SKM-1 treated with dmso at 0.1 percent for 144 hours (cell line): ENCODE measurements around the gene SUMF2.
"Not testable (repeated sequence)": the region's sequence is repeated elsewhere in the genome, so short reads cannot be mapped to it uniquely, and the experiment has no call there.

Source experiments
- DNase-seq: peaks from one replicate; lab custom pipeline; 2025; ENCODE audit not compliant: unreplicated experiment; lab: John Stamatoyannopoulos, UW

Gene SUMF2

GRCh38 chr7:56106108-56107073 is 42.3 kb downstream of the SUMF2 start, which contains the start of gene CHCHD2:
TSS of gene CHCHD2 (minus strand) at chr7:56106476. CDS start at chr7:56106413, 63 bp downstream.
- peak; percentile 98 for DNase-seq

DNA sequence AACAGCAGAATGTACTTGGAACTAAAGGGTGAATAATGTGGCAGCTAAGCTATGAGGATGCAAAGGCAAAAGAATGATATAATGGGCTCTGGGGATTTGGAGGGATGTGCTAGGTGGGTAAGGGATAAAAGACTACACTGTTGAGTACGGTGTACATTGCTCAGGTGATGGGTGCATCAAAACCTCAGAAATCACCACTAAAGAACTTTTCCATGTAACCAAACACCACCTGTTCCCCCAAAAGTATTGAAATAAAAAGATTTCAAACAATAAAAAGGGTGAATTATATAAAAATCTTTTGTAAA is 43.8 kb downstream of the SUMF2 start:
- no peak for DNase-seq

GRCh38 chr7:56110611-56111010 is 46.5 kb downstream of the SUMF2 start:
- no peak for DNase-seq

- not testable (repeated sequence) for DNase-seq
Measured at GRCh38 chr7:56112244-56112643, 48.2 kb downstream of the SUMF2 start.

DNA sequence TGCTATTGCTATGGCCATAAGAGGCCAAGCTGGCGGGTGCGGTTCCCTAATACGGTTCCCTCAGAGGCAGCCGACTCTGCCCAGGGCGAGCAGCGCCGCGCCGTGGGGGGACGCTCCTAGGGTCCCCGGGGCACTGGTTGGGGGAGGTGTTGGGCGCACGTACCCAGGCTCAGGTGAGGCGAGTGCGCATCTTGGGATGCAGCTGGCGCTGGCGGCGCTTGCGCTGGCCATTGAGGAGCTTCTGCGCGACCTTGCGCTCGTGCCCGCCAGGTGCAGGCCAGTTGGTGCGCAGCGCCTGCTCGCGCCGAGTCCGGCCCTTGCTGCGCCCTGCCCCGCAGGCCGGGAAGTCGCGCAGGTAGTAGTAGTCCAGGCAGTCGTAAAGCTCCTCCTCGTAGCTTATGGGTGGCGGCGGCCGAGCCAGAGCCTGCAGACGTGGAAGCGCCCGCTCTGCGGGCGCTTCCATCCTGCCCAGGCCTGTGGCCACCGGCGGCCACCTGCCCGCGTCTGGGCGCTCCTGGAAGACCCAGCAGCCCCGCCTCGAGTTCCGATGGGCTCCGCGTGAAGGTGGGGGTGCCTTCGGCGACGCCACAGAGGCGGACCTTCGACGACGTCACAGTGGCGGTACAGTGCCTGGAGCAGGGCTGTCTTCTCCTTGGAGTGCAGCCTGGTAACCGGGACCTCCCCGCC is 51.9 kb downstream of the SUMF2 start, which contains the start of gene NUPR2:
NUPR2 (minus strand) TSS at position 566 of the 687 bp plus-strand sequence; CDS start at position 463, 103 bp downstream.
- DNase-seq = no peak

DNA sequence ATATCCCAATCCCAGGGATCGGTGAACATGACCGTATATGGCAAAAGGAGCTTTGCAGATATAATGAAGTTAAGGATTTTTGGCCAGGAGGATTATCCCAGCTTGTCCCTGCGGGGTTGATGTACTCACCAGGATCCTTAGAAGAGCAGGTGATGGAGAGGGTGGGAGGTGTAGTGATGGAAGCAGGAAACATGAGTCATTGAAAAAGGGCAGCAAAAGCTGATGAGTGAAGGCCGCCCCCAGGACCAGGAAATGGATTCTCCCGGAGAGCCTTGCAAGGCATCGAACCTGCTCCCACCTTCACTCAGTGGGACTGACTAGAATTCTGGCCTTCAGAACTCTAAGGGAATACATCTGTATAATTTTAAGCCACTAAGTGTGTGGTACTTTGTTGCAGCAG is 57.4 kb downstream of the SUMF2 start:
- DNase-seq = no peak

- DNase-seq = no peak
Measured at GRCh38 chr7:56124981-56125380, 60.9 kb downstream of the SUMF2 start.

GRCh38 chr7:56125831-56126230 is 61.7 kb downstream of the SUMF2 start:
- DNase-seq = no peak

DNA sequence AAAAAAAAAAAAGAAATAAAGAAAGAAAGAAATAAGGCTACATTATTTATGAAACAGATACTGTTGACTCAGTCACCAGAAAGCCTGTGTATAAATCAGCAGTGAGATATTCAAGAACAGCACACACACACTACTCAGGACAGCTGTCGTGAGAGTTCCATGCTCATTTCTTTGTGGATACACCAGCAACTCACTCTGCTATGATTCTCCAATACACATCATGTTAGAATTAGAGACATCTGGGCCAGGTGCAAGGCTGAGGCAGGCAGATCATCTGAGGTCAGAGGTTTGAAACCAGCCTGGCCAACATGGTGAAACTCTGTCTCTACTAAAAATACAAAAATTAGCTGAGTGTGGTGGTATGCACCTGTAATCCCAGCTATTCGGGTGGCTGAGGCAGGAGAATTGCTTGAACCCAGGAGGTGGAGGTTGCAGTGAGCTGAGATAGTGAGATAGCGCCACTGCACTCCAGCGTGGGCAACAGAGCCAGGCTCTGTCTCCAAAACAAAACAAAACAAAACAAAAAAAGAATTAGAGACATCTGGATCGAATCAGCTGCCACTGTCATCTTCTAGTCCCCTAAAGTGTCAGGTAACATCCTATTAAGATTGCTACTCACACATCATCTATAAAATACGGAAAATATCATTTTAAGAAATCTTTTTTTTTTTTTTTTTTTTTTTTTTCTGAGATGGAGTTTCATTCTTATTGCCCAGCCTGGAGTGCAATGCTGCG is 63.3 kb downstream of the SUMF2 start:
- no peak for DNase-seq
